CD4-positive, alpha-beta T cell treated with Interleukin-10 for 1 hour (primary cell): ENCODE results near the gene SSC4D.

Experiments used
- DNase-seq: peaks from one replicate; pipeline ENCODE4 v3.0.0-alpha.2; 2020

SSC4D gene

DNA sequence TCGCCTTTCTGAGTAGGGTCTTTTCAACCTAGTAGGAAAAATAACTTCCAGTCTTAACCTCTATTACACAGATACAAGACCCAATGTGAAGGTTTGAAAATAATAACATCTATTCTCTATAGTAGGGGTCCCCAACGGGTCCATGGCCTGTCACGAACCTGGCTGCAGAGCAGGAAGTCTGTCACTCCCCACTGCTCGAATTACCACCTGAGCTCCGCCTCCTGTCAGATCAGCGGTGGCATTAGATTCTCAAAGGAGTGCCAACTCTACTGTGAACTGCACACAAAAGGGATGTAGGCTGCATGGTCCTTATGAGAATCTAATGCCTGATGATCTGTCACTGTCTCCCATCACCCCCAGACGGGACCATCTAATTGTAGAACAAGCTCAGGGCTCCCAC is 58.1 kb downstream of the SSC4D start:
- no peak for DNase-seq

DNA sequence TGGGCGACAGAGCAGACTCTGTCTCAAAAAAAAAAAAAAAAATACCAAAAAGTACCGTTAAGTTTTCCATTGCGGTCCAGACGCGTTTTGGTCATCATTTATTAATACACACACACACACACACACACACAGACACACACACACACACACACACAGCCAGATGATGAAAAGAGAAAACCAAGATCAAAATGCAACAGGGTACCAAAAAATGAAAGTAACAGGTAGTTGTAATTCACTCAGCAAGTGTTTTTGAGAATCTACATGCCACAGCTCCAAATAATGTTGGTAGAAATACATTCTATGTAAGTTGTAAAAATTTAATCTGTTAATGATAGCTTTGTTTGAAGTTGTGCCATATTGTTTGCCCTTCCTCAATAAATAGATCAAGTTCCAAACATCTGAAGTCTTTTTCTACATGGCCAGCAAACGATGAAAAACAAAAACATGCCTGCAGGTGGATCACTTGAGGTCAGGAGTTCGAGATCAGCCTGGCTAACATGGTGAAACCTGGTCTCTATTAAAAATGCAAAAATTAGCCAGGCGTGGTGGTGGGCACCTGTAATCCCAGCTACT is 60.1 kb downstream of the SSC4D start:
- no peak for DNase-seq

DNA sequence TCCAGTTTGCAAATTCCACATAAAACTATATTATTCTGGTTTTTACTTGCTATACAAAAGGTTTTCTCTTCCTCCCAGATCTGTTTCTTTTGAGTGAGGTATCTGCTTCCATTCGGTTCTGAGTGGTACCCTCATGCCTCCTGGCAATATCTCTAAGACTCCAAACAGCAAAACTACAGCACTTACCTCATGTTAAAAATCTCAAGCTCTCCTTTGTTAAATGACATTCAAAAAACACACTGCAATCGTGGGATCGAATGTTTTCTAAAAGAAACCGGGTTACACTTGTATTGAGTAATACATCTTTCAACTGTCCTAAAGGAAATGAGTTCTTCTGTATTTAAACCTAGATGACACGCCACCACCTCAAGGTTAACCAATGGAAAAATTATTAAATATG is 61.8 kb downstream of the SSC4D start:
- no peak for DNase-seq

DNA sequence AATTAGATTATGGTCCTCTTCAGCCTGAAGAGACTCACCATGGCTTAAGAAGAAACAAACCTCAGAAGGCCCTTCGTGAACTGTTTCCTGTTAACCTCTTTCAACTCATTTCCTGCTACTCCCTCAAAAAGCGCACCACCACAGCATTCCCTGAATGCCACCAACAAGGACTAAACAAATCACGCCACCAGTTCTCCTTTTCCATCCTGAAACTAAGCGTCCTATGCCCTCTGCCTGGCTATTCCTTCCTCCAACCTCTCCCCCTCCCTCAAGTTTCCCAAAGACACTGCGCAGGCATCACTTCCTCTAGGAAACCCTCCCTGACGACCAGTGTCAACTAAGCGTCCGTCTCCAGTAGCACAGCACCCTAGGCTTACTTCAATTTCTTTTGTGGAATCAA is 62.7 kb downstream of the SSC4D start:
- DNase-seq = no peak

DNA sequence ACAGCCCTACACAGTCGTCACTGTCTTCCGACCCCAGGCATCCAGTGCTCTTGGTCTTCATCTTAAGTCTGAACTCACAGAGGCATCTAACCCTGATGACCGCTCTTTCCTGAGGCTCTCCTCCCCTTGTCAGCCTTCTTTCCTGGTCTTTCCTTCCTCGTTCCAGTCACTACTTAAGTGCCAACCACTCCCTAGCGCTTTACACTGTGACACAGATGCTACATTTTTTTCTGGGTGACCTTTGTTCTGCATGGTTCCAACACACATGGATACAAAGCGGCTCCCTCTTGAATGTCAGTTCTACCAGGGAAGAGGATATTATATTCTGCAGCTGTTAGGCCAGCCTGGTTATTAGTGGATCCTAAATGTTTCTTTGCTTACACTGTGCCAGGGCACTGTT is 63.4 kb downstream of the SSC4D start:
- no peak for DNase-seq

DNA sequence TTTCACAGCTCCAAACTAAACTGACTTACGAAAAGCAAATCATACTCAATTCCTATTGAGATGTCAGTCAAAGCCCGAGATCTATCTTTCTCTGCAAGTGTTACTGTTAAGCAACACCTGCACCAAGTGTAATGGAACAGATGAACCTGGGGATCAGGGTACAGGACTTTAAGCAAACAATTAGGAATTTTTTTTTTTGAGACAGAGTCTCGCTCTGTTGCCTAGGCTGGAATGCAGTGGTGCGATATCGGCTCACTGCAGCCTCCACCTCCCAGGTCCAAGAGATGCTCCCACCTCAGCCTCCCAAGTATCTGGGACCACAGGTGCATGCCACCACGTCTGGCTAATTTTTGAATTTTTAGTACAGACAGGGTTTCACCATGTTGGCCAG is 65.6 kb downstream of the SSC4D start:
- no peak for DNase-seq

DNA sequence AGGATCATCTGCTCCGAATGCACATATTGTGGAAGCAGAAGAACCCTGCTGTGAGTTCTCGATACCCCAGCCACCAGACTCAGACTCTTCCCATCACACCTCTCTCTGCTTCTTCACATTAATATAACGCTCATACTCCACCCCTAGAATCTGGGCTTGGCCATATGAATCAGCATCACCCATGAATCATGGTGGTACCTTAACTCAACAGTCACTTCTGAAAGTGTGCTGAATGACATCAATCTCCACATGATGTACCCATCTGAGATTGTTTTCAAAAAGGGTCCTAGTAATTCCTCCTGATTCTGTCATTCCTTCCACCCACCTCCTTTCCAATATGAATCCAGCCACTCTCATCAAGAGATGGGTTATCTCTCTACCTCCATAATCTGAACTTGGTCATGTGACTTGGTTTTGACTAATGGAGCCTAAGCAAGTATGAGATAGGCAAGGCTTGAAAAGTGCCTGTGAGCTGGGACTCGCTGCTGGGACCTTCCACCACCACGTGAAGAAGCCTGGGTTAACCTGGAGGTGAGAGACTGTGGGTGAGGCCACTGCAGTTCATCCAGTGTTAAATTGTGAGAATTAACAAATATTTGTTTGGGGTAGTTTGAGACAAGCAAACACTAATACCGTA is 66.1 kb downstream of the SSC4D start:
- DNase-seq = no peak

DNA sequence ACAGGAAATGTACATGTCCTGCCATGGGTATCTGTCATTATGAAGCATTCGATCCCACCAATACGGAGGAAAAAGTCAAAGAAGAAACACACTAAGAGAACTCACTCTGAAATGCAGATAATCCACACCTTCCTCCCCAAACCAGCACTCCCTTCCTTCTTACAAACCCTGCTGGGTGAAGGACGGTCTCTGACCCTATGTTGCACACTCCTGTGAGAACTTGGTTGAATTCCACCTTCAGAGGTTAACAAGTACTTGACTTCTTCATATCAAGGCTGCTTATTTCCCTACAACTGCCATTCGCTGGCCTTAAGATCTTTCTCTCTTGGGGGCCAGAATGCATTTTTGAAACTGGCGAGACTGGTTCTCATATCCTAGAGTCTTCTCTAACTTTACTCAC is 67.3 kb downstream of the SSC4D start:
- DNase-seq = no peak

DNA sequence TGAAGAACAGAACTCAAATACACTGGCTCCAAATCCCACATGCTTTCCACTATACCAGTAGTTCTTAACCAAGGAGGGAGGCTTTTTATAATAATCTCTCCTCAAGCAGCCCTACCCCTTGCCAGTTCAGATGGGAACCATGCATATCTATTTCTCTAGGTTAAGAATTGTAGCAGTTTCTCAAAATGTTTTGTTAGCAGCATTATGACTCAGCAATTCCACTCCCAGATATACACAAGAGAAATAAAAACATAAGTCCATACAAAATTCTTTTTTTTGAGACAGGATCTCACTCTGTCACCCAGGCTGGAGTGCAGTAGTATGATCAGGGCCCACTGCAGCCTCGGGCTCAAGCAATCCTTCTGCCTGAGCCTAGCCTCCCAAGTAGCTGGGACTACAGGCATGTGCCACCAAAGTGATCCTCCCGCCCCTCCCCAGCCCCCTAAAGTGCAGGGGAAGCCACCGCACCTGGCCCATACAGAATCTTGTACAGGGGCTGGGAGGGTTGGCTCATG is 68.8 kb downstream of the SSC4D start:
- DNase-seq = no peak
